OCI-LY7 (cell line): ENCODE results near the gene STX11.

Source experiments
- EZH2phosphoT487 ChIP-seq: fragments of 200-600 bp; sonication (generic); IDR thresholded peaks from 2 replicates; pipeline ENCODE4 v1.6.1; 2018; ENCODE audit warnings: low read depth, borderline replicate concordance, mild to moderate bottlenecking, mixed run types, antibody characterized with exemption, low read length, moderate library complexity, mixed read lengths
- TF ChIP-seq, protein P1 (sequence below): fragments of 200-600 bp; sonication (generic); conservative IDR thresholded peaks from 2 replicates; pipeline ENCODE4 v1.5.1; 2014; ENCODE audit warnings: mild to moderate bottlenecking, antibody characterized with exemption, low read length, moderate library complexity, mixed read lengths

GRCh38 chr6:144148886-144149285 is 1.4 kb upstream of the STX11 start:
- no peak for TF ChIP-seq EZH2phosphoT487
- TF ChIP-seq, protein P1, sequence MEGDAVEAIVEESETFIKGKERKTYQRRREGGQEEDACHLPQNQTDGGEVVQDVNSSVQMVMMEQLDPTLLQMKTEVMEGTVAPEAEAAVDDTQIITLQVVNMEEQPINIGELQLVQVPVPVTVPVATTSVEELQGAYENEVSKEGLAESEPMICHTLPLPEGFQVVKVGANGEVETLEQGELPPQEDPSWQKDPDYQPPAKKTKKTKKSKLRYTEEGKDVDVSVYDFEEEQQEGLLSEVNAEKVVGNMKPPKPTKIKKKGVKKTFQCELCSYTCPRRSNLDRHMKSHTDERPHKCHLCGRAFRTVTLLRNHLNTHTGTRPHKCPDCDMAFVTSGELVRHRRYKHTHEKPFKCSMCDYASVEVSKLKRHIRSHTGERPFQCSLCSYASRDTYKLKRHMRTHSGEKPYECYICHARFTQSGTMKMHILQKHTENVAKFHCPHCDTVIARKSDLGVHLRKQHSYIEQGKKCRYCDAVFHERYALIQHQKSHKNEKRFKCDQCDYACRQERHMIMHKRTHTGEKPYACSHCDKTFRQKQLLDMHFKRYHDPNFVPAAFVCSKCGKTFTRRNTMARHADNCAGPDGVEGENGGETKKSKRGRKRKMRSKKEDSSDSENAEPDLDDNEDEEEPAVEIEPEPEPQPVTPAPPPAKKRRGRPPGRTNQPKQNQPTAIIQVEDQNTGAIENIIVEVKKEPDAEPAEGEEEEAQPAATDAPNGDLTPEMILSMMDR, result no peak
